H1 (cell line): ENCODE measurements around the gene ERC1.

ENCODE experiments used
- ASH2L ChIP-seq: fragments of 200-600, 300-600 bp; sonication (generic); IDR thresholded peaks from one replicate; pipeline ENCODE4 v1.7.1; 2017; ENCODE audit warnings: low read length
- BACH1 ChIP-seq: IDR thresholded peaks from 2 replicates; pipeline ENCODE4 v1.6.1; 2012; ENCODE audit warnings: low read length, improper control_type of control experiment
- CTCF ChIP-seq, 3 experiments: IDR thresholded peaks; 1 replicate in 2 of 3; 2 replicates in 1 of 3; pipeline versions ENCODE4 v1.5.1 to v1.6.1; 2011; ENCODE audit warnings: low read length in 3 of 3, mild to moderate bottlenecking in 3 of 3, inconsistent platforms in 2 of 3, low read depth in 1 of 3, moderate library complexity in 1 of 3; ENCODE audit not compliant: insufficient read depth in 1 of 3; ENCODE audit errors: control extremely low read depth in 1 of 3
- EP300 ChIP-seq, 2 experiments: IDR thresholded peaks; 1 replicate in 1 of 2; 2 replicates in 1 of 2; pipeline ENCODE4 v1.6.1; 2011 to 2012; ENCODE audit warnings: low read depth in 2 of 2, low read length in 2 of 2, mild to moderate bottlenecking in 2 of 2, borderline replicate concordance in 1 of 2, inconsistent platforms in 1 of 2, moderate library complexity in 1 of 2
- EZH2 ChIP-seq: fragments of 200-600 bp; sonication (generic); IDR thresholded peaks from 2 replicates; pipeline ENCODE4 v1.7.1; 2012; ENCODE audit warnings: low read depth, mild to moderate bottlenecking, moderate library complexity, low read length, inconsistent platforms; ENCODE audit not compliant: severe bottlenecking
- HDAC6 ChIP-seq: IDR thresholded peaks from one replicate; pipeline ENCODE4 v1.7.1; 2012; ENCODE audit warnings: low read depth, mild to moderate bottlenecking, inconsistent platforms, low read length, moderate library complexity
- KDM4A ChIP-seq: IDR thresholded peaks from one replicate; pipeline ENCODE4 v1.7.1; 2012; ENCODE audit warnings: low read depth, mild to moderate bottlenecking, moderate library complexity, low read length, inconsistent platforms; ENCODE audit not compliant: severe bottlenecking
- POLR2A ChIP-seq, 2 experiments: IDR thresholded peaks; 1 replicate in 1 of 2; 2 replicates in 1 of 2; pipeline ENCODE4 v1.6.1; 2011; ENCODE audit warnings: low read depth in 2 of 2, low read length in 2 of 2, mild to moderate bottlenecking in 2 of 2; ENCODE audit errors: control extremely low read depth in 1 of 2
- RBBP5 ChIP-seq: IDR thresholded peaks from 2 replicates; pipeline ENCODE4 v1.7.1; 2012; ENCODE audit warnings: low read depth, mild to moderate bottlenecking, inconsistent platforms, low read length, moderate library complexity, borderline replicate concordance
- RNF2 ChIP-seq: fragments of 200-900, 300-1000 bp; sonication (generic); IDR thresholded peaks from 2 replicates; pipeline ENCODE4 v1.7.1; 2016; ENCODE audit warnings: borderline replicate concordance, low read depth, mild to moderate bottlenecking, antibody characterized with exemption, low read length; ENCODE audit not compliant: poor library complexity, severe bottlenecking; ENCODE audit errors: missing control alignments
- RXRA ChIP-seq: IDR thresholded peaks from 2 replicates; pipeline ENCODE4 v1.6.1; 2011; ENCODE audit warnings: low read depth, mild to moderate bottlenecking, low read length, moderate library complexity; ENCODE audit not compliant: insufficient read depth
- SRF ChIP-seq: IDR thresholded peaks from 2 replicates; pipeline ENCODE4 v1.6.1; 2011; ENCODE audit warnings: mild to moderate bottlenecking, low read depth, low read length, moderate library complexity
- TAF1 ChIP-seq: IDR thresholded peaks from 2 replicates; pipeline ENCODE4 v1.6.1; 2011; ENCODE audit warnings: mild to moderate bottlenecking, low read depth, low read length
- TEAD4 ChIP-seq: IDR thresholded peaks from 2 replicates; pipeline ENCODE4 v1.6.1; 2012; ENCODE audit warnings: low read depth, low read length, inconsistent platforms, mixed read lengths

- TF ChIP-seq EZH2 (no peak), CTCF (IDR thresholded peaks at IDR 0.05; ENCODE audit: control extremely low read depth in 1 of 3, insufficient read depth in 1 of 3, low read depth in 1 of 3, low read length in 3 of 3) (no peak), TEAD4 (no peak), TAF1 (no peak), KDM4A (no peak), EP300 (IDR thresholded peaks at IDR 0.05; ENCODE audit: borderline replicate concordance in 1 of 2, low read depth in 2 of 2, low read length in 2 of 2) (no peak), RNF2 (no peak), POLR2A (IDR thresholded peaks at IDR 0.05; ENCODE audit: control extremely low read depth in 1 of 2, low read depth in 2 of 2, low read length in 2 of 2) (no peak), RBBP5 (no peak), SRF (no peak), ASH2L (no peak), BACH1 (no peak), RXRA (no peak), HDAC6 (no peak)
These were observed 35.1 kb upstream of the ERC1 start for GRCh38 chr12:955939-956338.
